ENCODE measurements around the gene CCDC3. TPM values are rescaled to one million over a fixed set of nuclear protein-coding genes. Genes with fewer than 3 reads are reported as not detected.

CCDC3 gene
- polyA plus RNA-seq, 1 of the 3 experiments (the other 2 are of a cell fraction) = 0.02 TPM

GRCh38 chr10:13018171-13018570 is 16.7 kb upstream of the CCDC3 start:
- no peak overlapping the region for H2AFZ ChIP-seq (ENCODE audit: low read depth)
- no peaks in the 10 kb centered on the region for H3K36me3 ChIP-seq (replicated peaks in 1 of 2; ENCODE audit: control insufficient read depth in 1 of 2, insufficient read depth in 2 of 2, low read length in 1 of 2)
- 18% methylated on average over 3 of the region's 3 CpGs for WGBS (ENCODE audit: low lambda C conversion rate)
- H3K9me2 ChIP-seq = no peaks in the 10 kb centered on the region
- no peak overlapping the region for H3K4me2 ChIP-seq
- CTCF ChIA-PET = no interaction called here
- H3F3A ChIP-seq (replicated peaks; ENCODE audit: insufficient read depth) = no peaks in the 10 kb centered on the region
- POLR2A ChIA-PET = interaction anchor here (0.6 kb wide), 1 partner anchor 115 kb away, joined by 3 read pairs; no protein-coding TSS in a partner anchor
- no peaks in the 10 kb centered on the region for H4K20me1 ChIP-seq (ENCODE audit: insufficient read depth)
- no peaks in the 10 kb centered on the region for H3K9me3 ChIP-seq
- H3K4me3 ChIP-seq (ENCODE audit: low read depth in 2 of 2, low read length in 1 of 2) = no peak overlapping the region
- no peak overlapping the region for H3K27ac ChIP-seq (ENCODE audit: low read depth in 2 of 2, low read length in 1 of 2)
- DNase-seq = no peak
- no peaks in the 10 kb centered on the region for H3K27me3 ChIP-seq (ENCODE audit: insufficient read depth)
- H3K9ac ChIP-seq = no peak overlapping the region
- TF ChIP-seq EP300 (IDR thresholded peaks at IDR 0.05; ENCODE audit: borderline replicate concordance in 1 of 2, low read depth in 1 of 2, low read length in 1 of 2) = no peak
- TF ChIP-seq MXI1 (IDR thresholded peaks at IDR 0.05; ENCODE audit: low read depth, low read length) = no peak
- TF ChIP-seq MEF2A (IDR thresholded peaks at IDR 0.05; ENCODE audit: borderline replicate concordance, low read depth) = no peak
- no peak for TF ChIP-seq NFIC (IDR thresholded peaks at IDR 0.05; ENCODE audit: borderline replicate concordance)
- no peak for TF ChIP-seq NRF1 (IDR thresholded peaks at IDR 0.05; ENCODE audit: low read depth, low read length)
- TF ChIP-seq, protein P1, sequence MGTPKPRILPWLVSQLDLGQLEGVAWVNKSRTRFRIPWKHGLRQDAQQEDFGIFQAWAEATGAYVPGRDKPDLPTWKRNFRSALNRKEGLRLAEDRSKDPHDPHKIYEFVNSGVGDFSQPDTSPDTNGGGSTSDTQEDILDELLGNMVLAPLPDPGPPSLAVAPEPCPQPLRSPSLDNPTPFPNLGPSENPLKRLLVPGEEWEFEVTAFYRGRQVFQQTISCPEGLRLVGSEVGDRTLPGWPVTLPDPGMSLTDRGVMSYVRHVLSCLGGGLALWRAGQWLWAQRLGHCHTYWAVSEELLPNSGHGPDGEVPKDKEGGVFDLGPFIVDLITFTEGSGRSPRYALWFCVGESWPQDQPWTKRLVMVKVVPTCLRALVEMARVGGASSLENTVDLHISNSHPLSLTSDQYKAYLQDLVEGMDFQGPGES (IDR thresholded peaks at IDR 0.05; ENCODE audit: low read depth, low read length) = no peak
- no peak for TF ChIP-seq MAX (IDR thresholded peaks at IDR 0.05; ENCODE audit: low read depth)
- no peaks in the 10 kb centered on the region for H3K79me2 ChIP-seq (ENCODE audit: insufficient read depth)
- H3K4me1 ChIP-seq (ENCODE audit: control insufficient read depth in 1 of 2, insufficient read depth in 2 of 2, low read depth in 1 of 2, low read length in 1 of 2) = no peaks in the 10 kb centered on the region

GRCh38 chr10:13016886-13017285 is 15.4 kb upstream of the CCDC3 start:
- POLR2A ChIA-PET = no interaction called here
- Histone ChIP-seq H3K9ac (no peak overlapping the region), H3K4me1 (ENCODE audit: control insufficient read depth in 1 of 2, insufficient read depth in 2 of 2, low read depth in 1 of 2, low read length in 1 of 2) (no peaks in the 10 kb centered on the region), H3K4me3 (ENCODE audit: low read depth in 2 of 2, low read length in 1 of 2) (no peak overlapping the region), H4K20me1 (ENCODE audit: insufficient read depth) (no peaks in the 10 kb centered on the region), H3K9me2 (no peaks in the 10 kb centered on the region), H3K27me3 (ENCODE audit: insufficient read depth) (no peaks in the 10 kb centered on the region), H3K36me3 (replicated peaks in 1 of 2; ENCODE audit: control insufficient read depth in 1 of 2, insufficient read depth in 2 of 2, low read length in 1 of 2) (no peaks in the 10 kb centered on the region), H3K9me3 (no peaks in the 10 kb centered on the region), H2AFZ (ENCODE audit: low read depth) (no peak overlapping the region), H3F3A (replicated peaks; ENCODE audit: insufficient read depth) (no peaks in the 10 kb centered on the region), H3K79me2 (ENCODE audit: insufficient read depth) (no peaks in the 10 kb centered on the region), H3K4me2 (no peak overlapping the region), H3K27ac (ENCODE audit: low read depth in 2 of 2, low read length in 1 of 2) (no peak overlapping the region)
- CTCF ChIA-PET = no interaction called here
- no peak for DNase-seq
- 59% methylated on average over 8 of the region's 10 CpGs for WGBS (ENCODE audit: low lambda C conversion rate)
- TF ChIP-seq SMC3 (IDR thresholded peaks at IDR 0.05; ENCODE audit: low read depth, low read length) (no peak), FOXJ3 (CRISPR knock-in tag; IDR thresholded peaks at IDR 0.05) (no peak), USF2 (IDR thresholded peaks at IDR 0.05; ENCODE audit: borderline replicate concordance, low read depth, low read length) (no peak), RFX5 (IDR thresholded peaks at IDR 0.05; ENCODE audit: low read length) (no peak), CHD2 (IDR thresholded peaks at IDR 0.05; ENCODE audit: low read length, partially characterized antibody) (no peak), GATA2 (CRISPR knock-in tag; IDR thresholded peaks at IDR 0.05) (no peak), GABPA (IDR thresholded peaks at IDR 0.05; ENCODE audit: low read depth) (no peak), TAF1 (IDR thresholded peaks at IDR 0.05; ENCODE audit: borderline replicate concordance, low read depth, low read length) (no peak), FOXM1 (IDR thresholded peaks at IDR 0.05; ENCODE audit: low read depth) (no peak), TCF12 (IDR thresholded peaks at IDR 0.05) (no peak), RAD21 (IDR thresholded peaks at IDR 0.05; ENCODE audit: low read length) (no peak), PBX3 (IDR thresholded peaks at IDR 0.05) (no peak), USF1 (IDR thresholded peaks at IDR 0.05; ENCODE audit: borderline replicate concordance, low read depth) (no peak), FOSL2 (IDR thresholded peaks at IDR 0.05; ENCODE audit: borderline replicate concordance, low read depth) (no peak), YY1 (IDR thresholded peaks at IDR 0.05; ENCODE audit: low read depth) (no peak)
- TF ChIP-seq, protein P2, sequence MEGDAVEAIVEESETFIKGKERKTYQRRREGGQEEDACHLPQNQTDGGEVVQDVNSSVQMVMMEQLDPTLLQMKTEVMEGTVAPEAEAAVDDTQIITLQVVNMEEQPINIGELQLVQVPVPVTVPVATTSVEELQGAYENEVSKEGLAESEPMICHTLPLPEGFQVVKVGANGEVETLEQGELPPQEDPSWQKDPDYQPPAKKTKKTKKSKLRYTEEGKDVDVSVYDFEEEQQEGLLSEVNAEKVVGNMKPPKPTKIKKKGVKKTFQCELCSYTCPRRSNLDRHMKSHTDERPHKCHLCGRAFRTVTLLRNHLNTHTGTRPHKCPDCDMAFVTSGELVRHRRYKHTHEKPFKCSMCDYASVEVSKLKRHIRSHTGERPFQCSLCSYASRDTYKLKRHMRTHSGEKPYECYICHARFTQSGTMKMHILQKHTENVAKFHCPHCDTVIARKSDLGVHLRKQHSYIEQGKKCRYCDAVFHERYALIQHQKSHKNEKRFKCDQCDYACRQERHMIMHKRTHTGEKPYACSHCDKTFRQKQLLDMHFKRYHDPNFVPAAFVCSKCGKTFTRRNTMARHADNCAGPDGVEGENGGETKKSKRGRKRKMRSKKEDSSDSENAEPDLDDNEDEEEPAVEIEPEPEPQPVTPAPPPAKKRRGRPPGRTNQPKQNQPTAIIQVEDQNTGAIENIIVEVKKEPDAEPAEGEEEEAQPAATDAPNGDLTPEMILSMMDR (IDR thresholded peaks at IDR 0.05) = no peak
- TF ChIP-seq, protein P1 (IDR thresholded peaks at IDR 0.05; ENCODE audit: low read depth, low read length) = no peak

Data from SK-N-SH (cell line).